Measurements from ENCODE around the gene SH3GL1.

GRCh38 chr19:4443188-4443587 lies 42.8 kb upstream of the SH3GL1 start:
- TF ChIP-seq L3MBTL2 (conservative IDR thresholded peaks at IDR 0.05) (no peak), FOXK2 (IDR thresholded peaks at IDR 0.05) (no peak), ARNT (IDR thresholded peaks at IDR 0.05) (no peak), BHLHE40 (IDR thresholded peaks at IDR 0.05; ENCODE audit: borderline replicate concordance) (no peak)

Data from HEK293T (cell line).